SK-N-SH treated with all-trans-retinoic acid at 6 μM for 48 hours (cell line): ENCODE measurements around the gene PEX13.

Source experiments
- ISL1 ChIP-seq: fragments of 250-450 bp; sonication (Bioruptor Pico); IDR thresholded peaks from 2 replicates; pipeline ENCODE4 v2.1.2; 2022; ENCODE audit warnings: mild to moderate bottlenecking, moderate library complexity
- OSR1 ChIP-seq: fragments of 250-450 bp; sonication (Bioruptor Pico); IDR thresholded peaks from 2 replicates; pipeline ENCODE4 v1.8.0; 2022; ENCODE audit warnings: moderate library complexity, mild to moderate bottlenecking, inconsistent platforms
- PATZ1 ChIP-seq: fragments of 250-450 bp; sonication (Bioruptor Pico); IDR thresholded peaks from 2 replicates; pipeline ENCODE4 v1.8.0; 2020; ENCODE audit warnings: mild to moderate bottlenecking, moderate library complexity, borderline replicate concordance
- POU6F1 ChIP-seq: fragments of 250-450 bp; sonication (Bioruptor Pico); IDR thresholded peaks from 2 replicates; pipeline ENCODE4 v1.8.0; 2021; ENCODE audit warnings: low read depth, mild to moderate bottlenecking, moderate library complexity, borderline replicate concordance
- RARB ChIP-seq: fragments of 250-450 bp; sonication (Bioruptor Pico); IDR thresholded peaks from 2 replicates; pipeline ENCODE4 v1.8.0; 2021; ENCODE audit warnings: mild to moderate bottlenecking, moderate library complexity
- ZC3H10 ChIP-seq: fragments of 250-450 bp; sonication (Bioruptor Pico); IDR thresholded peaks from 2 replicates; pipeline ENCODE4 v1.5.1; 2021; ENCODE audit warnings: mild to moderate bottlenecking, moderate library complexity
- ZFP30 ChIP-seq: fragments of 450-650 bp; formaldehyde crosslinking; IDR thresholded peaks from 2 replicates; pipeline ENCODE4 v1.5.0; 2022; ENCODE audit warnings: mild to moderate bottlenecking, moderate library complexity
- ZNF70 ChIP-seq: fragments of 450-650 bp; formaldehyde crosslinking; IDR thresholded peaks from 2 replicates; pipeline ENCODE4 v1.5.0; 2020; ENCODE audit warnings: mild to moderate bottlenecking, moderate library complexity
- ZNF8 ChIP-seq: fragments of 450-650 bp; formaldehyde crosslinking; IDR thresholded peaks from 2 replicates; pipeline ENCODE4 v1.5.0; 2020; ENCODE audit warnings: mild to moderate bottlenecking, moderate library complexity

GRCh38 chr2:60979231-60979630, 38.3 kb upstream of the PEX13 start:
- TF ChIP-seq ZFP30 (CRISPR knock-in tag) (no peak), ZC3H10 (CRISPR knock-in tag) (no peak), ISL1 (CRISPR knock-in tag) (no peak), ZNF8 (no peak), OSR1 (no peak), ZNF70 (CRISPR knock-in tag) (no peak), RARB (CRISPR knock-in tag) (no peak), POU6F1 (CRISPR knock-in tag) (no peak), PATZ1 (no peak)
